ENCODE measurements around the gene RNF220. TPM values are rescaled to one million over a fixed set of nuclear protein-coding genes. Genes with fewer than 3 reads are reported as not detected.

The RNF220 gene
- total RNA-seq, 1 experiment from 2014 or later = 92.4 TPM

DNA sequence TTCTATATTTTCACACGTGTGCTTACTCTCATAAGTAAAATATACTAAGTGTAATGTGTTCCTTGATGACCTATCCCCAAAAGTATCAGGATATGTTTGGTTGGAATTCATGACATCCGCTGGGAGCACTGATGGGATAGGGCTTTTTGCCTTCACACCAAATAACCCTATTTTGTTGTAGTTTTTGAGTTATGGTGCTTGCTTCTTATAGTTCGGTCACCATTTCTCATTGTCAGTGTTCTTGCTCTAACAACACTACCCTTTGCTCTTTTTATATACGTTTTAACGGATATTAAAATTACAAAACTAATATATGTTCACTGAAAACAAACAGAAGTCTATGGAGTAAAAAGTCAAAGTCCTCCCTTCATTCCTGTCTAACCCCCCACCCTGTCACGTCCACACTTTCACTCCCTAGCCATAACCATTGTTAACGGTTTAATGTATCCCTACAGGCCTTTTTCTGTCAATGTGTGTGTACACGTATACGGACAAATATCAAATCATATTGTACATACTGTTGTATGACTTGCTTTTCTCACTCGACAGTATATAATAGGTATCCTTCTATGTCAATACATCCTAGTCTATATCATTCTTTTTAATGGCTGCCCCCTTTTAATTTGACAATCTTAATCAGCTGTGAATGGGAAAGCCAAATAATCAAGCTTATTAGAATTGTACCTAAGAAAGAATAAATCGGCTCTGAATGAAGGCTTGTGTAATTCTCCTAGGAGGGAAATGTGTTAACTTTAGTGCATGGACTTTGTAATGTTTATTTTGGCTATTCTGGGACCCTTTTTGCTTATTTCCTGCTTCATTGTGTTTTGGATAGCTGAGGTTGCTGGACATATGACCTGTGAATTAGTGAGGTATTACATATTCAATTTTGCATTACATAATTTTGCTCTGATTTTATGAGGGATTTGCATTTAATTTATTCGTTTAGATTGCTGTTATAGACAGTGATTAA is 3.5 kb upstream of the RNF220 start:
- BruUV-seq (replicated peaks) = no TSS peak
- peaks cover 8% of the 10 kb centered on the region for H3K27me3 Mint-ChIP-seq (ENCODE audit: insufficient read depth, unreplicated experiment)
- ChIA-PET CTCF (no interaction called here), POLR2A (no interaction called here)
- no peaks in the 10 kb centered on the region for H3K36me3 Mint-ChIP-seq (ENCODE audit: insufficient read depth, unreplicated experiment)
- Histone ChIP-seq H3K9me3 (no peaks in the 10 kb centered on the region), H3K27me3 (replicated peaks; ENCODE audit: control insufficient read depth, insufficient read depth, low read length) (no peaks in the 10 kb centered on the region), H3K36me3 (ENCODE audit: control insufficient read depth, insufficient read depth, low read length) (no peaks in the 10 kb centered on the region), H3K4me3 (ENCODE audit: low read depth, low read length) (no peak overlapping the region), H3K4me1 (peaks cover 12% of the 10 kb centered on the region; the same call in 1 of the 2 replicates)
- no peak overlapping the region for H3K27ac Mint-ChIP-seq (ENCODE audit: unreplicated experiment)
- intact Hi-C loops (cut with micrococcal nuclease; ENCODE audit: unreplicated experiment) = no loop called here
- H3K4me1 Mint-ChIP-seq (ENCODE audit: low read depth, unreplicated experiment) = no peaks in the 10 kb centered on the region
- no peaks in the 10 kb centered on the region for H3K9me3 Mint-ChIP-seq (ENCODE audit: unreplicated experiment)
- TF ChIP-seq, protein P1, sequence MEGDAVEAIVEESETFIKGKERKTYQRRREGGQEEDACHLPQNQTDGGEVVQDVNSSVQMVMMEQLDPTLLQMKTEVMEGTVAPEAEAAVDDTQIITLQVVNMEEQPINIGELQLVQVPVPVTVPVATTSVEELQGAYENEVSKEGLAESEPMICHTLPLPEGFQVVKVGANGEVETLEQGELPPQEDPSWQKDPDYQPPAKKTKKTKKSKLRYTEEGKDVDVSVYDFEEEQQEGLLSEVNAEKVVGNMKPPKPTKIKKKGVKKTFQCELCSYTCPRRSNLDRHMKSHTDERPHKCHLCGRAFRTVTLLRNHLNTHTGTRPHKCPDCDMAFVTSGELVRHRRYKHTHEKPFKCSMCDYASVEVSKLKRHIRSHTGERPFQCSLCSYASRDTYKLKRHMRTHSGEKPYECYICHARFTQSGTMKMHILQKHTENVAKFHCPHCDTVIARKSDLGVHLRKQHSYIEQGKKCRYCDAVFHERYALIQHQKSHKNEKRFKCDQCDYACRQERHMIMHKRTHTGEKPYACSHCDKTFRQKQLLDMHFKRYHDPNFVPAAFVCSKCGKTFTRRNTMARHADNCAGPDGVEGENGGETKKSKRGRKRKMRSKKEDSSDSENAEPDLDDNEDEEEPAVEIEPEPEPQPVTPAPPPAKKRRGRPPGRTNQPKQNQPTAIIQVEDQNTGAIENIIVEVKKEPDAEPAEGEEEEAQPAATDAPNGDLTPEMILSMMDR (IDR thresholded peaks at IDR 0.05; ENCODE audit: insufficient read depth in 1 of 2, low read depth in 1 of 2, low read length in 1 of 2, severe bottlenecking in 1 of 2, unreplicated experiment in 1 of 2) = no peak
- no peak for DNase-seq
- no peak overlapping the region for H3K4me3 Mint-ChIP-seq (ENCODE audit: unreplicated experiment)

DNA sequence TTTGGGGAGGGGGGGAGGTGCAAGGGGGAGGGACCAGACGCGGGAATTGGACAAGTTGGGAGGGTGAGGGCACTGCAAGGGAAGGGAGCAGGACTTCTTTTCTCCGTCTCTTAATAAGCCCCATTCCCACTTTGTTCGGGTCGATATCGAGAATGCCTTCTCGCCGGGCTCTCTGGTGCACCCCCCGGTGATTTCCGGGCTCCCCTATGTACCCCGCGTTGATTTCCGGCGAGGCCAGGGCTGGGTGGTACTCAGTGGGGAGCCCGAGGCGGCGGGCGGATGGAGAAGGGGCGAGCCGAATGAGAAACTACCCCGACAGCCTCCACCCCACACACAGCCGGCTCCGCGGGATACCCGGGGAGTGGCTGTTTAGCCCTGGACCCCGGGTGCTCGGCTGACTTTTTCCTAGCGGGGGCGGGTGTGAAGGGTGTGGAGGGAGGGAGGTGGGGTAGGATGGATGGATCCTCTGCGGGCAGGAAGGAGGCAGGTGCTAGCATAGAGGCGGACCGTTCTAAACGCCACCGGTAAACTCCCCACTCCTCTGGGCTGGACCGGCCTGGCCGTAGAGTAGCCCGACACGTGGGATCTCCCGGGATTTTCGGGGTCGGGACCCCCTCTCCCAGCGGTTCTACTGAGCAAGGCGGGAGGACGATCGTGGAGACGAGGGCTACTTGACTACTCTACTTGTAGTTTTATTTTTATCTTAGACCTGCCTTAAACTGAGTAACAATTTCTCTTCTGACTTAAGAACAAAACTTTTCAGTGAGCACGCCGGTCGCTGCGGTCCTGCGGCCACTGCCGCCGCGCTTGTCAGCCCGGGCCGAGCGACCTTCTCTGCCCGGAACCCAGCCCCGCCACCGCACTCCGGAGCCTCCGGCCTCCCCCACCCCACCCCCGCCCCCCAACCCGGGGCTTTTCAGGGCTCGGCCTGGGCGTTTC is 1.0 kb downstream of the RNF220 start:
- H3K4me3 Mint-ChIP-seq (ENCODE audit: unreplicated experiment) = peak overlapping the region; percentile 84
- no peaks in the 10 kb centered on the region for H3K36me3 ChIP-seq (ENCODE audit: control insufficient read depth, insufficient read depth, low read length)
- peak in 1 of 2 experiments; percentile 10 for DNase-seq
- no peaks in the 10 kb centered on the region for H3K4me1 Mint-ChIP-seq (ENCODE audit: low read depth, unreplicated experiment)
- H3K9me3 ChIP-seq = no peaks in the 10 kb centered on the region
- no peaks in the 10 kb centered on the region for H3K36me3 Mint-ChIP-seq (ENCODE audit: insufficient read depth, unreplicated experiment)
- H3K9me3 Mint-ChIP-seq (ENCODE audit: unreplicated experiment) = no peaks in the 10 kb centered on the region
- TF ChIP-seq, protein P1 (IDR thresholded peaks at IDR 0.05; ENCODE audit: insufficient read depth in 1 of 2, low read depth in 1 of 2, low read length in 1 of 2, severe bottlenecking in 1 of 2, unreplicated experiment in 1 of 2) = no peak
- H3K27ac Mint-ChIP-seq (ENCODE audit: unreplicated experiment) = no peak overlapping the region
- ChIA-PET POLR2A (no interaction called here), CTCF (interaction anchor here (0.6 kb wide), 1 partner anchor 1734 kb away, joined by 5 read pairs; no protein-coding TSS in a partner anchor)
- H3K4me1 ChIP-seq = peaks cover 12% of the 10 kb centered on the region; the same call in 1 of the 2 replicates
- no TSS peak for BruUV-seq (replicated peaks)
- peak overlapping the region; percentile 46 for H3K4me3 ChIP-seq (ENCODE audit: low read depth, low read length)
- intact Hi-C loops (cut with micrococcal nuclease; ENCODE audit: unreplicated experiment) = no loop called here
- H3K27me3 Mint-ChIP-seq (ENCODE audit: insufficient read depth, unreplicated experiment) = peaks cover 7% of the 10 kb centered on the region
- H3K27me3 ChIP-seq (replicated peaks; ENCODE audit: control insufficient read depth, insufficient read depth, low read length) = no peaks in the 10 kb centered on the region; the same call in 1 of the 2 replicates

Data from Caco-2 (cell line).